HCT116 (cell line): ENCODE data around the gene CCK. TPM values are rescaled to one million over a fixed set of nuclear protein-coding genes. Genes with fewer than 3 reads are reported as not detected.

ENCODE experiments used
- ATAC-seq: fragments of 200-7000 bp; cut with Tn5 transposase; 2 replicates; pipeline ENCODE4 v1.9.1; 2020; ENCODE audit warnings: mild to moderate bottlenecking, moderate library complexity
- BruUV-seq: library from RNA; stranded (reverse); fragments of 400-500 nt; replicated peaks from 2 replicates; lab custom pipeline; 2021; lab: Mats Ljungman, UMichigan
- CTCF ChIA-PET: fragments of 300-600 bp; sonication (Branson Sonifier 250); formaldehyde crosslinking; loops from one replicate; lab custom pipeline; 2021; ENCODE audit warnings: antibody characterized with exemption; lab: Charles Lee
- POLR2A ChIA-PET: fragments of 300-600, 350-600 bp; sonication (Branson Sonifier 250); formaldehyde crosslinking; loops from one replicate; lab custom pipeline; 2021; ENCODE audit warnings: antibody characterized with exemption; lab: Charles Lee
- RAD21 ChIA-PET, 2 experiments: fragments of 300-600 bp; sonication (Branson Sonifier 250); formaldehyde crosslinking; loops; one replicate each; lab custom pipeline; 2023; ENCODE audit warnings: low total read pairs in 2 of 2; ENCODE audit not compliant: uncharacterized antibody in 2 of 2, unreplicated experiment in 2 of 2, low non-redundant PET in 1 of 2; lab: Charles Lee
- DNase-seq: peaks from one replicate; pipeline ENCODE4 v3.0.0-alpha.2; 2010; ENCODE audit warnings: low read depth, low spot score
- H2AFZ ChIP-seq: fragments of 200-600 bp; shearing (Covaris generic), sonication (generic); 2 replicates; pipeline ENCODE4 v1.6.1; 2017; ENCODE audit warnings: low read depth, mixed run types, mixed read lengths, antibody characterized with exemption, low read length; ENCODE audit not compliant: poor library complexity, severe bottlenecking
- H3K27ac ChIP-seq: 2 replicates; pipeline ENCODE4 v1.5.1; 2012; ENCODE audit warnings: low read depth, low read length
- H3K27me3 ChIP-seq: fragments of 200-600 bp; sonication (generic); 2 replicates; pipeline ENCODE4 v1.6.1; 2016; ENCODE audit warnings: mixed run types, low read length, mixed read lengths; ENCODE audit not compliant: insufficient read depth
- H3K36me3 ChIP-seq, 2 experiments: fragments of 200-500 bp in 1 of 2; fragments of 200-600 bp in 1 of 2; sonication (Bioruptor generic) in 1 of 2; sonication (generic) in 1 of 2; 2 replicates each; pipeline versions ENCODE4 v1.5.1 to v1.6.1; 2014 to 2016; ENCODE audit warnings: low read length in 2 of 2, inconsistent platforms in 1 of 2, mixed read lengths in 1 of 2, mixed run types in 1 of 2; ENCODE audit not compliant: insufficient read depth in 2 of 2, control insufficient read depth in 1 of 2
- H3K4me1 ChIP-seq, 2 experiments: fragments of 200-600 bp in 1 of 2; sonication (generic) in 1 of 2; 2 replicates each; pipeline versions ENCODE4 v1.5.1 to v1.6.1; 2012 to 2017; ENCODE audit warnings: low read length in 2 of 2, inconsistent platforms in 1 of 2, mild to moderate bottlenecking in 1 of 2, mixed read lengths in 1 of 2, mixed run types in 1 of 2, moderate library complexity in 1 of 2; ENCODE audit not compliant: insufficient read depth in 2 of 2, control insufficient read depth in 1 of 2
- H3K4me2 ChIP-seq: fragments of 200-600 bp; sonication (generic); 2 replicates; pipeline ENCODE4 v1.6.1; 2017; ENCODE audit warnings: mixed run types, low read length, mixed read lengths
- H3K4me3 ChIP-seq, 2 experiments: fragments of 200-600 bp in 1 of 2; sonication (generic) in 1 of 2; replicated peaks in 1 of 2; 2 replicates each; pipeline ENCODE4 v1.5.1; 2011 to 2016; ENCODE audit warnings: low read length in 2 of 2, control low read depth in 1 of 2, low read depth in 1 of 2, mild to moderate bottlenecking in 1 of 2, mixed read lengths in 1 of 2, mixed run types in 1 of 2
- H3K79me2 ChIP-seq: fragments of 200-600 bp; sonication (generic); 2 replicates; pipeline ENCODE4 v1.6.1; 2017; ENCODE audit warnings: mild to moderate bottlenecking, mixed run types, low read length, moderate library complexity, mixed read lengths; ENCODE audit not compliant: insufficient read depth
- H3K9ac ChIP-seq: fragments of 200-600 bp; sonication (generic); 2 replicates; pipeline ENCODE4 v1.6.1; 2016; ENCODE audit warnings: low read length, mixed read lengths
- H3K9me2 ChIP-seq: fragments of 200-600 bp; sonication (generic), shearing (Covaris generic); 2 replicates; pipeline ENCODE4 v1.6.1; 2017; ENCODE audit warnings: mixed run types, mild to moderate bottlenecking, moderate library complexity; ENCODE audit not compliant: insufficient read depth
- H3K9me3 ChIP-seq, 2 experiments: fragments of 200-500 bp in 1 of 2; fragments of 200-600 bp in 1 of 2; sonication (Bioruptor generic) in 1 of 2; sonication (generic) in 1 of 2; 2 replicates each; pipeline ENCODE4 v1.6.1; 2014 to 2017; ENCODE audit warnings: low read length in 2 of 2, mixed read lengths in 2 of 2, inconsistent platforms in 1 of 2, low read depth in 1 of 2, mild to moderate bottlenecking in 1 of 2, mixed run types in 1 of 2, moderate library complexity in 1 of 2; ENCODE audit not compliant: control insufficient read depth in 1 of 2, insufficient read depth in 1 of 2
- H4K20me1 ChIP-seq: fragments of 200-600 bp; sonication (generic), shearing (Covaris generic); 2 replicates; pipeline ENCODE4 v1.6.1; 2017; ENCODE audit warnings: mixed run types, mild to moderate bottlenecking, moderate library complexity; ENCODE audit not compliant: insufficient read depth
- ATF3 ChIP-seq: IDR thresholded peaks from 2 replicates; pipeline ENCODE4 v1.6.1; 2012
- CBX3 ChIP-seq: IDR thresholded peaks from 2 replicates; pipeline ENCODE4 v1.6.1; 2012; ENCODE audit warnings: low read depth
- CTCF ChIP-seq, 3 experiments: fragments of 200-600 bp in 1 of 3; sonication (generic) in 1 of 3; IDR thresholded peaks in 2 of 3; conservative IDR thresholded peaks in 1 of 3; 2 replicates each; pipeline ENCODE4 v1.5.1; 2012 to 2017; ENCODE audit warnings: low read depth in 2 of 3, low read length in 2 of 3, antibody characterized with exemption in 1 of 3, borderline replicate concordance in 1 of 3, control low read depth in 1 of 3, mild to moderate bottlenecking in 1 of 3, mixed read lengths in 1 of 3, mixed run types in 1 of 3, moderate library complexity in 1 of 3; ENCODE audit not compliant: insufficient read depth in 1 of 3
- EGR1 ChIP-seq: IDR thresholded peaks from 2 replicates; pipeline ENCODE4 v1.6.1; 2012; ENCODE audit warnings: low read depth
- EZH2 ChIP-seq: fragments of 200-600 bp; sonication (generic); IDR thresholded peaks from 2 replicates; pipeline ENCODE4 v1.6.1; 2017; ENCODE audit warnings: antibody characterized with exemption, mixed run types
- EZH2phosphoT487 ChIP-seq: fragments of 200-600 bp; IDR thresholded peaks from 2 replicates; pipeline ENCODE4 v1.6.1; 2018; ENCODE audit warnings: antibody characterized with exemption, borderline replicate concordance
- FOSL1 ChIP-seq: IDR thresholded peaks from 2 replicates; pipeline ENCODE4 v1.6.1; 2012; ENCODE audit warnings: low read depth
- JUND ChIP-seq: IDR thresholded peaks from 2 replicates; pipeline ENCODE4 v1.6.1; 2012
- MAX ChIP-seq: IDR thresholded peaks from 2 replicates; pipeline ENCODE4 v1.6.1; 2012
- POLR2A ChIP-seq: IDR thresholded peaks from 2 replicates; pipeline ENCODE4 v1.7.0; 2011; ENCODE audit warnings: borderline replicate concordance; ENCODE audit not compliant: insufficient read depth, insufficient read length; ENCODE audit errors: extremely low read depth
- POLR2AphosphoS5 ChIP-seq: IDR thresholded peaks from 2 replicates; pipeline ENCODE4 v1.6.1; 2011; ENCODE audit warnings: mild to moderate bottlenecking, low read depth, low read length, moderate library complexity
- RAD21 ChIP-seq: IDR thresholded peaks from 2 replicates; pipeline ENCODE4 v1.6.1; 2012; ENCODE audit warnings: low read depth, mild to moderate bottlenecking
- REST ChIP-seq: IDR thresholded peaks from 2 replicates; pipeline ENCODE4 v1.6.1; 2012; ENCODE audit warnings: low read depth
- SIN3A ChIP-seq: IDR thresholded peaks from 2 replicates; pipeline ENCODE4 v1.6.1; 2012; ENCODE audit warnings: low read depth
- SRF ChIP-seq: IDR thresholded peaks from 2 replicates; pipeline ENCODE4 v1.6.1; 2012; ENCODE audit warnings: low read depth
- YY1 ChIP-seq: IDR thresholded peaks from 2 replicates; pipeline ENCODE4 v1.6.1; 2011; ENCODE audit warnings: low read length, low read depth, moderate library complexity, mild to moderate bottlenecking; ENCODE audit not compliant: insufficient replicate concordance; ENCODE audit errors: extremely low read depth
- ZFX ChIP-seq: fragments of 450-650 bp; IDR thresholded peaks from 2 replicates; pipeline ENCODE4 v1.6.1; 2017
- ZNF274 ChIP-seq: fragments of 200-500 bp; sonication (Bioruptor generic); IDR thresholded peaks from 2 replicates; pipeline ENCODE4 v1.6.1; 2014; ENCODE audit warnings: mild to moderate bottlenecking, low read depth, low read length, inconsistent platforms
- intact Hi-C: fragments of 100-400 bp; cut with micrococcal nuclease; formaldehyde crosslinking; loops from 2 replicates; pipeline ENCODE4 v1.10.0; 2022
- total RNA-seq: library from RNA; stranded (reverse); gene quantifications from one replicate; pipeline ENCODE4 v1.2.1, GENCODE V29; 2021; ENCODE audit not compliant: unreplicated experiment

The CCK gene
- total RNA-seq, 1 experiment from 2014 or later = 0.32 TPM

GRCh38 chr3:42275217-42275616 lies 9.2 kb upstream of the CCK start:
- H3K4me2 ChIP-seq = no peak overlapping the region
- H3K27me3 ChIP-seq = no peaks in the 10 kb centered on the region
- no peak overlapping the region for H3K27ac ChIP-seq
- H3K36me3 ChIP-seq = no peaks in the 10 kb centered on the region
- H3K9ac ChIP-seq = no peak overlapping the region
- BruUV-seq = no TSS peak
- ChIA-PET RAD21 (no interaction called here), POLR2A (no interaction called here), CTCF (no interaction called here)
- no peak overlapping the region for H2AFZ ChIP-seq
- no peak for TF ChIP-seq POLR2A
- no peak for TF ChIP-seq SIN3A
- no peak for TF ChIP-seq ATF3
- TF ChIP-seq CTCF (IDR thresholded peaks at IDR 0.05 in 2 of 3, conservative IDR thresholded peaks at IDR 0.05 in 1 of 3; ENCODE audit: borderline replicate concordance in 1 of 3, insufficient read depth in 1 of 3, low read depth in 2 of 3, low read length in 2 of 3) = no peak
- TF ChIP-seq MAX = no peak
- no peak for TF ChIP-seq EZH2
- TF ChIP-seq EZH2phosphoT487 = no peak
- no peak for TF ChIP-seq ZFX
- TF ChIP-seq ZNF274 = no peak
- TF ChIP-seq FOSL1 = no peak
- no peak for TF ChIP-seq SRF
- no peak for TF ChIP-seq CBX3
- no peak for TF ChIP-seq EGR1
- TF ChIP-seq REST = no peak
- no peak for TF ChIP-seq POLR2AphosphoS5
- no peak for TF ChIP-seq YY1
- TF ChIP-seq JUND = no peak
- TF ChIP-seq RAD21 = no peak
- no peaks in the 10 kb centered on the region for H3K4me1 ChIP-seq
- no peak overlapping the region for H3K4me3 ChIP-seq
- ATAC-seq (no peak), DNase-seq (no peak)
- no peaks in the 10 kb centered on the region for H3K9me2 ChIP-seq
- intact Hi-C loops = no loop called here
- H3K79me2 ChIP-seq = no peaks in the 10 kb centered on the region
- H3K9me3 ChIP-seq = peaks cover 3 to 6% of the 10 kb centered on the region in 2 experiments; a peak in 1 of 4 replicates
- H4K20me1 ChIP-seq = no peaks in the 10 kb centered on the region
